Globus pallidus (tissue), 1 donor: ENCODE measurements around the gene GREM2.

Experiments
- DNase-seq: peaks from one replicate; pipeline ENCODE4 v3.0.0-alpha.2; 2015; ENCODE audit warnings: low spot score

GREM2 gene

GRCh38 chr1:240559781-240560180, 52.2 kb downstream of the GREM2 start:
- DNase-seq, result no peak

GRCh38 chr1:240555524-240555923, 56.4 kb downstream of the GREM2 start:
- DNase-seq, result no peak

- no peak for DNase-seq
These were observed 58.6 kb downstream of the GREM2 start for GRCh38 chr1:240553351-240553750.

- DNase-seq, result no peak
These were observed 72.1 kb downstream of the GREM2 start for GRCh38 chr1:240539769-240540414.

- DNase-seq, result no peak
These were observed 73.1 kb downstream of the GREM2 start for GRCh38 chr1:240538776-240539430.

GRCh38 chr1:240533154-240533780, 78.7 kb downstream of the GREM2 start:
- no peak for DNase-seq

GRCh38 chr1:240528591-240528990, 83.4 kb downstream of the GREM2 start:
- DNase-seq, result no peak

GRCh38 chr1:240527086-240527485, 84.9 kb downstream of the GREM2 start:
- no peak for DNase-seq

GRCh38 chr1:240526312-240526711, 85.6 kb downstream of the GREM2 start:
- DNase-seq, result no peak

- DNase-seq, result no peak
These were observed 87.4 kb downstream of the GREM2 start for GRCh38 chr1:240524356-240525069.

- DNase-seq, result no peak
These were observed 89.7 kb downstream of the GREM2 start for GRCh38 chr1:240522122-240522822.

- DNase-seq, result no peak
These were observed 94.1 kb downstream of the GREM2 start for GRCh38 chr1:240517891-240518290.

GRCh38 chr1:240516069-240516468, 95.9 kb downstream of the GREM2 start:
- no peak for DNase-seq

- no peak for DNase-seq
These were observed 96.5 kb downstream of the GREM2 start for GRCh38 chr1:240515505-240515904.

- DNase-seq, result no peak
These were observed 100.2 kb downstream of the GREM2 start for GRCh38 chr1:240511789-240512188.

- DNase-seq, result no peak
These were observed 103.0 kb downstream of the GREM2 start for GRCh38 chr1:240508950-240509349.

- DNase-seq, result no peak
These were observed 103.8 kb downstream of the GREM2 start for GRCh38 chr1:240508201-240508600.

- no peak for DNase-seq
These were observed 105.8 kb downstream of the GREM2 start for GRCh38 chr1:240506176-240506575.

- DNase-seq, result no peak
These were observed 108.4 kb downstream of the GREM2 start for GRCh38 chr1:240503558-240503957.

- DNase-seq, result no peak
These were observed 108.9 kb downstream of the GREM2 start for GRCh38 chr1:240503036-240503435.

- no peak for DNase-seq
These were observed 110.8 kb downstream of the GREM2 start for GRCh38 chr1:240501115-240501514.

GRCh38 chr1:240500647-240501046, 111.3 kb downstream of the GREM2 start:
- no peak for DNase-seq
